Thyroid gland (tissue), 4 donors: ENCODE measurements around the gene DPP8.

Experiments used
- POLR2A ChIP-seq, 2 donors: fragments of 450-650 bp; IDR thresholded peaks; one replicate each; pipeline ENCODE4 v1.6.1; 2017; ENCODE audit warnings: antibody characterized with exemption in 2 of 2, mild to moderate bottlenecking in 2 of 2, moderate library complexity in 1 of 2
- TF ChIP-seq, protein P1 (sequence below), 6 experiments: fragments of 200-600 bp in 3 of 6; fragments of 450-650 bp in 3 of 6; sonication (generic) in 3 of 6; IDR thresholded peaks; one replicate each; pipeline ENCODE4 v1.5.1; 2016 to 2019; ENCODE audit warnings: antibody characterized with exemption in 6 of 6, mild to moderate bottlenecking in 2 of 6, inconsistent platforms in 1 of 6, moderate library complexity in 1 of 6

DNA sequence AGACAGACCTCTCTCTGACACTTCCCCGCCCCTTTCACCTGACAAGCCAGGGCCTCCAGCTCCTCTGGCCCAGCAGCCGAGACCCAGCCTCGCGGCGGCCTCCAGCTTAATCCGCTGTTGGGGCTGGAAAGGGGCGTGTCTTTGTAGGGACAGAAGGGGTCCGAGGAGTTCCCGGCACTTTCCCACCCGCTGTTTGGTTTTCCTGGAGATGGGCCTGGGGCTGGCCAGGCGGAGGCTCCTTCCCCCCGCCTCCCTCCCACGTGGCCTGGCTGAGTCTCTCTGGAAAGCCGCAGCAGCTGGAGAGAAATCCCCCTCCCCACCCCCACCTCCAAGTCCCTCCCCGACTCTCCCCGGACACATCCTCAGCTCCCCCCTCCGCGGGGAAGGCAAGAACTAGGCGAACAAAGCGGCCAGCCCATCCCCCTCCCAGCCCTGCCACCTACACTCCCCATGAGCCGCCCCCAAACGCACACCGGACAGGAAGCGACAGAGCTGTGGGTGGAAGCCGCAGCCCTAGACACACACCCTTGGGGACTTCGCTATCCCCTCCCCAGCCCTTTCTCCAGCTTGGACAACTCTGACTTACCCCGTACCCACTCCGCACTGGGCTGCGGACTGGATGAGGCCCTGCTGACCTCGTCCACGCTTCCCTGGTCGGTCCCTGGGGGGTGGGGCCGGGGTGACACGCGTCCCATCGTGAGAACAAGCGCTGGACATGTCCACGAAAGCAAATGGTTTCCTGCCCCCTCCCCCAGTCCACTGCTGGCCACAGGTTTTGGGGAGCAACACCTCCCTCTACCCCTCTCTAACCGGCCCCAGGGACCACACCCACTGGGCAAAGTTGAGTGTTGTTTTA, 95.9 kb downstream of the DPP8 start:
- TF ChIP-seq, protein P1, sequence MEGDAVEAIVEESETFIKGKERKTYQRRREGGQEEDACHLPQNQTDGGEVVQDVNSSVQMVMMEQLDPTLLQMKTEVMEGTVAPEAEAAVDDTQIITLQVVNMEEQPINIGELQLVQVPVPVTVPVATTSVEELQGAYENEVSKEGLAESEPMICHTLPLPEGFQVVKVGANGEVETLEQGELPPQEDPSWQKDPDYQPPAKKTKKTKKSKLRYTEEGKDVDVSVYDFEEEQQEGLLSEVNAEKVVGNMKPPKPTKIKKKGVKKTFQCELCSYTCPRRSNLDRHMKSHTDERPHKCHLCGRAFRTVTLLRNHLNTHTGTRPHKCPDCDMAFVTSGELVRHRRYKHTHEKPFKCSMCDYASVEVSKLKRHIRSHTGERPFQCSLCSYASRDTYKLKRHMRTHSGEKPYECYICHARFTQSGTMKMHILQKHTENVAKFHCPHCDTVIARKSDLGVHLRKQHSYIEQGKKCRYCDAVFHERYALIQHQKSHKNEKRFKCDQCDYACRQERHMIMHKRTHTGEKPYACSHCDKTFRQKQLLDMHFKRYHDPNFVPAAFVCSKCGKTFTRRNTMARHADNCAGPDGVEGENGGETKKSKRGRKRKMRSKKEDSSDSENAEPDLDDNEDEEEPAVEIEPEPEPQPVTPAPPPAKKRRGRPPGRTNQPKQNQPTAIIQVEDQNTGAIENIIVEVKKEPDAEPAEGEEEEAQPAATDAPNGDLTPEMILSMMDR (IDR thresholded peaks at IDR 0.05): no peak
- no peak for TF ChIP-seq POLR2A (IDR thresholded peaks at IDR 0.05)
